PC-9 (cell line): Measurements from ENCODE around the gene BBS9.

ENCODE experiments used
- EZH2 ChIP-seq: fragments of 200-600 bp; sonication (generic); IDR thresholded peaks from 2 replicates; pipeline ENCODE4 v1.8.0; 2017; ENCODE audit warnings: antibody characterized with exemption, low read depth
- TF ChIP-seq, protein P1 (sequence below): fragments of 200-600 bp; sonication (generic); conservative IDR thresholded peaks from 2 replicates; pipeline ENCODE4 v1.6.1; 2017; ENCODE audit warnings: mixed run types, antibody characterized with exemption, mild to moderate bottlenecking, moderate library complexity

DNA sequence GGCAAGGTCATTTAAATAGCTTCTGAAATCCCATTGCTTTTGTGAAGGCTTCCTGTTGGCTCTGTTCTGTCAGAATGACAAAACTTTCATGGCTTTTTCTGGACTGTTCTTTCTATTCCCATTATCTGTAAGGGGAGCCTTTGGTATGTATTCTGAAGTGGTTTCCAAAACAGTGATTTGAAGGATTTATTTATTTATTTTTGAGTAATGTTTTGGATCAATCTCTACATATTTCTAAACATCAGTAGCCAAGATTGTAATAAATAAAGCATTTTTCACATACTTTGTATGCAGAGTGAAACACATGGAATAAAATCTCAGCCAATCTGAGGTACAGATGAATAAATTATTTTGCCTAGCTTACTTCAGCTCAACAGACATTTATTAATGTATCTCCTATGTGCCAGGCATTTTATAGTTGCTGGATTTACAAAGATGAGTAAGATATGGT lies 121.1 kb downstream of the BBS9 start:
- TF ChIP-seq, protein P1, sequence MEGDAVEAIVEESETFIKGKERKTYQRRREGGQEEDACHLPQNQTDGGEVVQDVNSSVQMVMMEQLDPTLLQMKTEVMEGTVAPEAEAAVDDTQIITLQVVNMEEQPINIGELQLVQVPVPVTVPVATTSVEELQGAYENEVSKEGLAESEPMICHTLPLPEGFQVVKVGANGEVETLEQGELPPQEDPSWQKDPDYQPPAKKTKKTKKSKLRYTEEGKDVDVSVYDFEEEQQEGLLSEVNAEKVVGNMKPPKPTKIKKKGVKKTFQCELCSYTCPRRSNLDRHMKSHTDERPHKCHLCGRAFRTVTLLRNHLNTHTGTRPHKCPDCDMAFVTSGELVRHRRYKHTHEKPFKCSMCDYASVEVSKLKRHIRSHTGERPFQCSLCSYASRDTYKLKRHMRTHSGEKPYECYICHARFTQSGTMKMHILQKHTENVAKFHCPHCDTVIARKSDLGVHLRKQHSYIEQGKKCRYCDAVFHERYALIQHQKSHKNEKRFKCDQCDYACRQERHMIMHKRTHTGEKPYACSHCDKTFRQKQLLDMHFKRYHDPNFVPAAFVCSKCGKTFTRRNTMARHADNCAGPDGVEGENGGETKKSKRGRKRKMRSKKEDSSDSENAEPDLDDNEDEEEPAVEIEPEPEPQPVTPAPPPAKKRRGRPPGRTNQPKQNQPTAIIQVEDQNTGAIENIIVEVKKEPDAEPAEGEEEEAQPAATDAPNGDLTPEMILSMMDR, result no peak
- TF ChIP-seq EZH2, result no peak
